Activated CD4-positive, alpha-beta T cell treated with anti-CD3 and anti-CD28 coated beads for 4 hours (primary cell): Measurements from ENCODE around the gene NECTIN1.
"Not testable (repeated sequence)": the region's sequence is repeated elsewhere in the genome, so short reads cannot be mapped to it uniquely, and the experiment has no call there.

Experiments used
- DNase-seq, 2 donors: peaks; one replicate each; pipeline ENCODE4 v3.0.0-alpha.2; 2020

Gene NECTIN1

DNA sequence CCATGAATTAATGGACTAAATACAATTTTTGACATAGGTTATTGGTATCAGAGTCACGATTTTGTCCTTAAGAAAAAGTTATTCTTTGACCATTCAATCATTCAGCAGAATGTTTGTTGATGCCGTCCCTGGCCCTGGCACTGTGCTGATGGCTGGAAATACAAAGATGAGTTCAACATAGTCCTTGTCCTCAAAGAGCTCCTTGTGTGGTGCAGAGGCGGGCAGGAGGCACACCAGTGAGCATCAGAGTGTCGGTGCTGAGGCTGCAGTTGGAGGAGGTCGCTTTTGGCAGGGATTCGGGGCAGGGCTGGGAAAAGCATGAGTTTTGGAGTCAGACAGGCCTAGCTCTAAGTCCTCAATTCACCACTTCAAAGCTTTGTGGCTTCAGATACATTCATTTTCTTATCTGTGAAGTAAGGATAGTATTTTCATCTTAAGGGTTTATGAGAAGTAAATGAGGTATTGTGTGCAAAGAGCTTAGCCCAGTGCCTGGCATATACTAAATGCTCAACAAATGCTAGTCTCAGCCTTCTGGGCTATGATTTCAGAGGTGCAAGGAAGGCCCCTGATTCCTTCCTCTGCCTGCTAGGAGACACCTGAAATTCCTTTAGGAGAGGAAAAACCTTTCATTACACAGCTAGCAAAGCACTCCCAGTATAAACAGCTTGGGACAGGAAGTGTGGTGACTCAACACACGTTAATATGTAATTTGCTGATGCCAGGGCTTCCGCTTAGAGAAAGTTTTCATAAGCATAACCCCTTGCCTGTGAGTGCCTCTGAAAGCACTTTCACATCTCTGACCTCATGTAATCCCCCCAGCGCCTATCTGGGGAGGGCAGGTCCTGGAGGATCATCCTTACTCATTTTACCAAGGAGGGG lies 113.8 kb downstream of the NECTIN1 start:
- DNase-seq, result no peak

DNA sequence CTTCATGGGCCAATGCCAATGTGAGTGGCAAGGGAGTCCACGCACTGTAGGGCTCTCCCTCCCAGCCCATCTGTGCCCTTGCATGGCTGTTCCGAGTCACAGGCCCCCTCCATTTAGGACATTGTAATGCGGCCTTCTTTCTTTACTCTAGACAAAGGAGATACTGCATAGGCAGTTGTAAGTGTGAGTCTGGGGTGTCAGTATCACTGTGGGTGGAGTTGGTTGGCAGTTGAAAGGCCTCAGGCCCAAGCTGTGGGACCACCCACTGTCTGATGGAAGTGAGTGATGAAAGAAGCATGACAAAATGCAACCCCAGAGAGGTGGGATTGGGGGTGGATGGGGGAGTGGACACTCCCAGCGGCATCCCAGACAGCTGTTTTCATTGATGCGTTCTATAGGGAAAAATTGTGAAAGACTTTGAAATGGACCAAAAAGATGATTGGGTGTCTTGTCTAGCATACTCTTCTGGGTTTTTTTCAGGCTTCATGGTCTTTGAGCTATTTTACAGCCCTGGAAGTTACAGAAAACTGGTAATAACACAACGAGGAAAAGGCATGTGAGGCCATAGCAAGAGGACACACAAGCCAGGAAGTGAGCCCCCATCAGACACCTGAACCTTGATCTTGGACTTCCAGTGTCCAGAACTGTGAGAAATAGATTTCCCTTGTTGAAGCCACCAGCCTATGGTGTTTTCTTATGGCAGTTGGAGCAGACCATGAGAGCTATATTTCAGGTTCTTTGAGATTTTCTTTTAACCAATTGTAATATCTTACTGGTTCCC lies 114.6 kb downstream of the NECTIN1 start:
- no peak for DNase-seq

- no peak for DNase-seq
These were observed 116.2 kb downstream of the NECTIN1 start for GRCh38 chr11:119612814-119613213.

DNA sequence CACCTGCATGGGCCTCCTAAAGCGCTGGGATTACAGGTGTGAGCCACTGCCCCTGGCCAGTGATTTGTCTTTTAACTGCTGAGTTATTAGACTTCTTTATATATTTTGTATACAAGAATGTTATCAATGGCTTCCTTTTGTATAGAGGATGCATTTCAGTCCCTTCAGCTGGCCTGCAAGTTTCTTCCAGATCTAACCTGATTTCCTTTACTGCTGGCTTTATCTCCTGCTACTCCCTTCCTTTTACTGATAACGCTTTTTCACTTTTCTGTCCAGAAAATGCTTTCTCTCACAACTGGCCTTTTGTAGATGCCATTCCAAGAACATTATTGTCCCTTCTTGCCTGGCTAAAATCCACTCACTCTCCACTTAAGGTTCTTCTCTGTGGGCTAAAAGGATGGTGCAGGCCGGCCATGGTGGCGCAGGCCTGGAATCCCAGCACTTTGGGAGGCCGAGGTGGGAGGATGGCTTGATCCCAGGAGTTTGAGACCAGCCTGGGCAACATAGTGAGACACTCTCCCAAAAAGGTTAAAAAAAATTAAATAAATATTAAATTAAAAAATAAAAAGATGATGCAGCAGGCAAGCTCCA lies 118.1 kb downstream of the NECTIN1 start:
- DNase-seq, result no peak

DNA sequence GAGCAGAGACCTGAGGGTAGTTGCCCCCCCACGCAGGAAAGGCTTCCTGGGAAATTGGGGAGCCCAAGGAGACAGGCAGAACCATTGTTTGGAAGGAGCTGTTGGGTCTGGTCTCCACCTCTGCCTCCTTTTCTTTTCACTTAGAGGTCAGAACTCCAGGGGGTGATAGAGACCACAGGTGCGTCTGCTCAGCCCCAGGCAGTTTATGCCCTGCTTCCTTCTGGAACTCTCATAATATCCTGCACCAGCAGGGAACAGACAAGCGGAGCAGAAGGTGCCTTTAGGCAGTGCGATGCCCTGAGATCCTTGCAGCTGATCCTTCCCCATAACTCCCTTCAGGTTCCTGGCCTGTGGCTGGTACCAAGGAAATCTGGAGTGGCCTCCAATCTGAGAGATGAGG lies 120.2 kb downstream of the NECTIN1 start:
- DNase-seq, result no peak

DNA sequence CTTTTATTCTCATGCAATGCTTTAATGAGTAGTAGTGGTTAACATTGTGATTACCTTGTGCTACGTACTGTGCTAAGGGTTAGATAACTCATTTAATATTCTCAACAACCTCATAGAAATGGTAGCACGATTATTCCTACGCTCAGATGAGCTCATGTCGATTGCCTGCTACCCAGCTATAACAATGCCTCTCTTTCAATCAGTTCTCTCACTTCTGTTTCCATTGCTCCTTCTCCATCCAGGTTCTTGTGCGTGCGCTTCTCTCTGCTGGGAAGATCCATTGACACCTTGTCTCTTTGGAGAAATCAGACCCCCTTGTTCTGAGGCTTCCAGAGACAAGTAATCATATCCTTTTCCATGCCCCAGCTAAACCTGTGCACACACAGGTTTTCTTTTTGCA lies 120.8 kb downstream of the NECTIN1 start:
- DNase-seq, result no peak

DNA sequence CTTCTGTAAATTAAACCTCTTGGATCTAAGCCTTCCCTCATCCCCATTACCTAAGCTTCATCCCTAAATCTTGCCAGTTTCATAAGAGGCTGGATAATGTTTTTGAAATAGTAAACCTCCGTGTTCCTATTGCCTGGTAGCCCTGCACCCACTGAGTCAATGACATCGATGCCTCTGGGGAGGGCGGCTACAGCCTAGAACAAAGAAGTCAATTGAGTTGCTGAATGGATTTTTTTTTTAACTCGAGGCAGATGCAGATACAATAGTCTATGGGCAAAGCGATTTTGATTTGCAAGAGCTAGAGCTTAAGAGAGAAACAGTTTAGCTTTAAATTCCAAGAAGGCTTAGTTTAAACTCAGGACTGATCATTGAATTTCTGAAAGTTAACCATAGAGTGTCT lies 121.3 kb downstream of the NECTIN1 start:
- no peak for DNase-seq

DNA sequence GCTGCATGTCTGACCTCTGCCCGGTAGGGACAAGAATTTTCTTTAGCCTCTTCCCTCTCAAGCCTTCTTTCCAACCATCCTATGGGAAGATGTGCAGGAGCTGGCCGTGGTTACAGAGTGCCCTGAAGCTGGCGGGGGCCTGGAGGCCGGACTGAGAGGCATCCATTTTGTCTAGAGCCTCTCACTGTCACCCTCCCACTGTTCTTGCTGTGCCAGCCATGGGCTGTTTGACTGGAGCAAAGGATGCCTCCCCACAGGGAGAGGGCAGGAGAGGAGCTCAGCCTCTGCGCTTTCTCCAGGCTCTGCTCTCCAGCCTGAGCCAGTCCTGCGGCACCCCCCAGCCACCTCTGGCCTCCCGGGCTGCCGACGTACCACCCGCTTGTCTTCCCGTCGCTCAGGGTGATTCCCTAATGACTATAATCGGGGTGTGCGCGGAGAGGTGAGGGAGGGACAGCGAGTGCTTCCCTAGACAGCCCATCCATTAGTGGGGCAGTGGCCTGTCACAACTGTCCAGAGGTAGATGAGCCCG lies 123.8 kb downstream of the NECTIN1 start:
- DNase-seq, result no peak

GRCh38 chr11:119602745-119603373 lies 126.1 kb downstream of the NECTIN1 start:
- DNase-seq, result no peak

GRCh38 chr11:119599864-119600541 lies 129.0 kb downstream of the NECTIN1 start:
- DNase-seq, result no peak

DNA sequence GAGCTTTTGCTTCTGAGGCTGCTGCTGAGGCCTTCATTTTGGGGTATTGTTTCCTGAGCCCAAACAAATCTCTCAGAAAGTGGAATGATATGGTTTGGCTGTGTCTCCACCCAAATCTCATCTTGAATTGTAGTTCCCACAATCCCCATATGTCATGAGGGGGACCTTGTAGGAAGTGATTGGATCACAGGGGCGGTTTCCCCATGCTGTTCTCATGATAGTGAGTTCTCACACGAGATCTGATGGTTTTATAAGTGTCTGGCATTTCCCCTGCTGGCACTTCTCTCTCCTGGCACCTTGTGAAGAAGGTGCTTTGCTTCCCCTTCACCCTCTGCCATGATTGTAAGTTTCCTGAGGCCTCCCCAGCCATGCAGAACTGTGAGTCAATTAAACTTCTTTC lies 133.1 kb downstream of the NECTIN1 start:
- DNase-seq, result not testable (repeated sequence)

GRCh38 chr11:119594639-119595249 lies 134.3 kb downstream of the NECTIN1 start:
- DNase-seq, result no peak

GRCh38 chr11:119593346-119593745 lies 135.7 kb downstream of the NECTIN1 start:
- DNase-seq, result no peak

GRCh38 chr11:119592642-119593041 lies 136.4 kb downstream of the NECTIN1 start:
- no peak for DNase-seq

DNA sequence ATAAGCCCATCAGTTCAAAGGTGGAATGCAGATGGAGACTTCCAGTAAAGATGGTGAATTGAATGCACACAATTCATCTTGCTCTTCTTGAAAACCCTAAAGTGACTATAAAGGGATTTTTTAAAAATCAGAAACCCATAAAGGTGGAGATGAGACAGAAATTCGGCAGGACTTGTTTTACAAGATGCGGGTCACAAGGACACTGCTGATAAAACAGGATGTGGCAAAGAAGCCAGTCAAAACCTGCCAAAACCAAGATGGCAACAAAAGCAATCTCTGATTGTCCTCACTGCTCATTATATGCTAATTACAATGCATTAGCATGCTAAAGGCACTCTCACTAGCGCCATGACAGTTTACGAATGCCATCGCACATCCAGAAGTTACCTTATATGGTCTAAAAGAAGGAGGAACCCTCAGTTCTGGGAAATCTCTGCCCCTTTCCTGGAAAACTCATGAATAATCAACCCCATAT lies 137.1 kb downstream of the NECTIN1 start:
- DNase-seq, result no peak

- DNase-seq, result no peak
These were observed 138.2 kb downstream of the NECTIN1 start for GRCh38 chr11:119590651-119591351.

GRCh38 chr11:119589001-119589400 lies 140.0 kb downstream of the NECTIN1 start:
- DNase-seq, result no peak
